OCI-M1 (cell line): ENCODE results near the gene GALNT14.

Experiments used
- DNase-seq: peaks from one replicate; lab custom pipeline; 2025; lab: John Stamatoyannopoulos, UW

The GALNT14 gene

GRCh38 chr2:31012406-31012805 lies 125.8 kb downstream of the GALNT14 start:
- no peak for DNase-seq

- DNase-seq: no peak
Measured at GRCh38 chr2:31011587-31011986, 126.7 kb downstream of the GALNT14 start.

GRCh38 chr2:31008561-31009114 lies 129.6 kb downstream of the GALNT14 start:
- DNase-seq: no peak

GRCh38 chr2:31004257-31004656 lies 134.0 kb downstream of the GALNT14 start:
- DNase-seq: no peak

DNA sequence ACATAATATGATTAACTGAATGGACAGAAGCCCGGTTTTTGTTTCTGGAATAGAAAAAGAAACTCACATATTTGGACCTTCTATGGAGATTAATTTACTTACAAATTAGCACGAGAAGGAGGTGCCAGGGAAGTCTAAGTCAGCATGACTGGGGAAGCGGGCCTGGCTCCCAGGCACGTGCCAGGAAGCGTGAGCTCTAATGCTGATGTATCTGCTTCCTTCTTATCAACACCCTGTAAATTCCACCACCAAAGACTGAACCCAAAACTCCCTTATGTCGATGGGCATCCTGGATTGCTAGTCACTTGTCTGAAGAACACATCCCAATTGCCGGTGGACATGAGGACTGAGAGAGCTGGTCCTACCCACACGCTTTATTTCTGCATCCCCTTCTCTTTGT lies 134.5 kb downstream of the GALNT14 start:
- no peak for DNase-seq

- no peak for DNase-seq
Measured at GRCh38 chr2:31002537-31003150, 135.6 kb downstream of the GALNT14 start.

DNA sequence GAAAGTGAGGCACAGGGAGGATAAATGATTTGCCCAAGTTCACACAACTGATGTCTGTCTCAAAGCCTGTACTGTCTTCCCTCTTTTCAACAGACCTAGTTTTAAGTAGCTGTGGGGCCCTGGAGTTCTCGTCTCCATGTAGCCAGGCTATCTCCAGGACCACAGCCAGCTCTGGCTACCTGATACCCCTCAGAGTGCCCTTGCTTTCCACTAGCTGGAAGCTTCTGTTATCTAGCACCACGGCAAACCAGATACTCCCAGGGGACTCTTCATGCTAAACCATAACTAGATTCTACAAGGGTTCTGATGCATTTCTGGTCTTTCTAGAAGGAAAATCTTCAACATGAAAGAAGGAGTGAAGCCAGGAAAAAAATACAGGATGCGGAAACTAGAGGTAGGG lies 137.3 kb downstream of the GALNT14 start:
- DNase-seq: no peak

- DNase-seq: no peak
Measured at GRCh38 chr2:30998672-30999071, 139.6 kb downstream of the GALNT14 start.

DNA sequence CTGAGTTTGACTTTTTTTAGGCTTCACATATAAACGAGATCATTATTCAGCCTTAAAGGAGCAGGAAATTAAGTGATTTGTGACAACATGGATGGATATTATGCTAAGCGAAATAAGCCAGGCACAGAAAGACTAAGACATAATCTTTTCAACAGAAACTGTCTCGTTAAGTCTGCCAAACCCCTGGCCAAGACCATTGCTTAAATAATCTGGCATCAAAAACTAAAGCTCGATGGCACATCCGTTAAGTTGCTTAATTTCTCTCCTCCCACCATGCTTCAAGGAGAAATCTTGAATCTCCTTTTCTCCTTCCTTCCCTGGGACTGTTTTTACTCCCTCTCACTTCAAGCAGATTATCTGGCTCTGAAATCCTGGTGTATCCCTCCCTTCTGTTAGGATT lies 140.3 kb downstream of the GALNT14 start:
- no peak for DNase-seq

- no peak for DNase-seq
Measured at GRCh38 chr2:30994227-30995056, 143.8 kb downstream of the GALNT14 start.

GRCh38 chr2:30992781-30993180 lies 145.5 kb downstream of the GALNT14 start:
- no peak for DNase-seq

DNA sequence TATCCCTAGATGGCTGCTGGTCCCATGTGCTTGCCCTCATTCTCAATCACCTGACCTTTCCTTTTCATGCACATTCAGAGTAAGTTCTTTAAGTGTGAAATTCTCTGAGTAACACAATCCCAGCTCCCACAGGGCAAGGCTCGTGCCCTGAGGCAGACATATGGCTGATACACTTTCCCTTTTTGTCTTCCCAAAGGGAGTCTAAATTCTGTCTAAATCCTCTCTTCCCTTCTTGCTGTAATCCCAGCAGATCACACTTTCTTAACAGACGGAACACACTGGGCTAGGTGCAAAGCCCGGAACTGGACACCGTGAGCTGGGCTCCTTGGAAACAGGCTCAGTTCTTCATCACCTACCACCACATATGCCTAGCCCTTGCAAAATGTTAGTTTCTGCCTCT lies 147.6 kb downstream of the GALNT14 start:
- no peak for DNase-seq

DNA sequence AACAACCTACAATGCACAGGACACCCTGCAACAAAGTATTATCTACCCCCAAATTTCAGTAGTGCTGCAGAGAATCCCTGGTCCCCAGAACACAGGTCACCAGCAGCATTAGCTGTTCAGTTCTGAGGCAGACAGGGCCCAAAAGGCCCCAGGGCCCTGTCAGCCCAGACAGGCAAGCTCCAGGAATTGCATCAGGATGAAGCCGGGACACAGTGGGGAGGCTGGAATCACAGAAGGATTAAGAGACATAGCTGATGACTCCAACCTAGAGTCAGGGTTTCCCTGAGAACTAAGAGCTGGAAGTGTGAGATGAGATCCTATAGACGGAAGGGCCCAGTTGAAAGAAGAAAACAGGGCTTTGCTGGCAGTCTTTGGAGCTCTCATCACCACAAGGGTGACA lies 148.1 kb downstream of the GALNT14 start:
- DNase-seq: no peak

GRCh38 chr2:30989746-30990145 lies 148.5 kb downstream of the GALNT14 start:
- no peak for DNase-seq

- DNase-seq: no peak
Measured at GRCh38 chr2:30987566-30987965, 150.7 kb downstream of the GALNT14 start.

DNA sequence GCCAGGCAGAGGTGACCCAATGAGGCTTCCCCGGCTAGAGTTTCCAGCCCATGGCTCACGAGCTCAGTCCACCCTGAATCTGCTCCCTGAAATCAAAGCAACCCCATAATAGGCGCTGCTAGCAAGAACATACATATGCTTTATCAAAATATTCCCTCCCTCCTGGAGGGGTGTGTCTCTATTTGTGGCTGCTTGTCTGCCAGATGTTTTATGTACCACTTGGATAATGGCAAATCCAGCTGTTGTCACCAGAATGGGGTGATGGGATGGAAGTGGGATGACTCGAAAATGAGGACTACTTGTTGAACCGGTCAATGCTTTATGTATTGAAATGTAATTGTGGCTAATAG lies 152.0 kb downstream of the GALNT14 start:
- DNase-seq: no peak

DNA sequence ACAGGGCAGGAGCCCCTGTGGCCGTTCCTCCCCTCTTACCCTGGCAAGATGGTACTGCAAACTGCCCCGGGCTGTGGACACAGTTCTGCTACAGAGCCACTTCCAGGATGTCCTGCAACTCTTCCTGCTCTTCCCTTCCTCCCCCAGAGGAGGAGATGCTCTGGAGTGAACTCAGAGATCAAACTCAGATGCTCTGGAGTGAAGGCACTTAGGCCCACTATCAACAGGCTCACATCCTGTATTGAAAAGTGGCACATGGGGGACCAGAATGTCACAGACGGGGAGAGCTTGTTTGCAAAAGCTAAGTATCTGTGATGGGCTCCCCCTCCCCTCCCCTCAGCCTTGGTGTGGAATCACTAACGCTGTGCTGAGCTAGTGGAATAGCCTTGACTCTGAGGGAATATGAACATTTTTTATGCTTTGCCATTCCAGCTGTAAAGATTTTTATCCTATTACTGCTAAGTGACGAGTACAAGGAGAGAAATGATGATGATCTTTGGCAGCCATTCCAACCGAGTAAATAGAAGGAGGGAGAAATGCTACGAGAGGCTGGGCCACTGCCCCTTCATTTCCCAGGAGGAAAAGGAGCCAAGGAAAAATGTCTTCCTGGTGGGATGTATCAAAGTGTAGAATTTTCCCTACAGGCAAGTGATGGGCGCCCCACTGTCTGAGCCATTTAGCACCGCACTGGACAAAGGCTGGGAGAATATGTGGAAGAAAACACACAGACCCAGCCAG lies 152.6 kb downstream of the GALNT14 start:
- DNase-seq: no peak

GRCh38 chr2:30984148-30984547 lies 154.1 kb downstream of the GALNT14 start:
- no peak for DNase-seq

DNA sequence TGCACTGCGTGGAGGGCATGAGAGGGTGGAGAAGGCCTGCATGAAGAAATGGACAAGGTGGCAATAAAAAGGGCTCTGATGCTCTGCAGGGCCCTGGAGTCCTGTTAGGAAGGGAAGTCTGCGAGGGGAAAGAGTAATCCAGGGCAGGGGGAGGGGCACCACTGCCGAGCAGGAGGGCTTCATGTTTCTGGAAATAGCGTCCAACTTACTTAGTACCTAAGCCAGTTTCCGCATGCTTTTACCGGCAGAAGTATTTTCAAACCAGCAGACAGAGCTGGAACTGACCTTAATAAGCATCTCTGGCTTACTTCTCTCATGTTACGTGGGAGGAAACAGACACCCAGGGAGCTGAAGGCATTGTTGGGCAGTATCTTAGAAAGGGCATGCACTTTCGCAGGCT lies 156.7 kb downstream of the GALNT14 start:
- DNase-seq: no peak

DNA sequence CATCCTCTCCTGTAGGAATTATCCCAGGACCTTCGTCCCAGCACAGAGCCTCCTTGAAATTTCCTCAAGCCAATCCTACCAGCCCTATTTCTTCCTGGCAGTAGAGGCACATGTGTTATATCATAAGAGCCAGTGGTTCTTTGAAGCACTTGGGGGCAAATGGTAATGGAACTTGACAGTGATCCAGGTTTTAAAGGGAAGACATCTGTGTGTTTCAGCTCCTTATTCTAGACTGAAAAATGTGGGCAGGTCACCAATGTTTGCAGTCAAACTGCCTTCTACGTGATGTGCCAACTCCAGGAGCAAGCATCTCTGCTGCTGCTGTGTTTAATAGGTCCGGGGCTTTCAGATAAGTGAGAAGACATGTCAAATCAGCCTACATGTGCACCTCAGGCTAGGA lies 157.1 kb downstream of the GALNT14 start:
- no peak for DNase-seq

DNA sequence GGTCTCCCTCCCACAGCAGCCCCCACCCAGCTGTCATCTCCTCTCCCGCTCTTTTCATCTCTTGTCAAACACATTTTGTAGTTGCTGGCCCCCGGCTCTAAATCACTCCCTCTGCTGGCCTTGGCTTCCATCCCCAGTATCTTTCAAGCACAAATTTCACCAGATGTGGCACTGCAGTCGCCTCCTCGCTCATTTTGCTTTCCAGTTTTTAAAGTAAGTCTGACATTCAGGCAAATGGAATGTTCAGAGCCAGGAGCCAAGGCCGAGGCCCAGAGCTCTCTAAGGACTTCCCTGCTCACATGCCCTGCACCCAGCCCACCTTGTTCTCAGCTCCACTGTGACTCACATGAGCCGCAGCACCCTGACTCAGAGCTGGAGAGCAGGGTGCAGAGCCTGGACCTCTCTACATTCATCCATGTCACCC lies 158.4 kb downstream of the GALNT14 start:
- no peak for DNase-seq

GRCh38 chr2:30978854-30979253 lies 159.4 kb downstream of the GALNT14 start:
- DNase-seq: no peak

GRCh38 chr2:30978044-30978443 lies 160.2 kb downstream of the GALNT14 start:
- DNase-seq: no peak
